Measurements from ENCODE around the gene GPHN. TPM values are rescaled to one million over a fixed set of nuclear protein-coding genes. Genes with fewer than 3 reads are reported as not detected.

Gene GPHN
- total and polyA plus RNA-seq, 2 of the 8 experiments (the other 6 are each of a cell fraction or from before 2014, with no cell fraction given) = 6.0 to 16.0 TPM

DNA sequence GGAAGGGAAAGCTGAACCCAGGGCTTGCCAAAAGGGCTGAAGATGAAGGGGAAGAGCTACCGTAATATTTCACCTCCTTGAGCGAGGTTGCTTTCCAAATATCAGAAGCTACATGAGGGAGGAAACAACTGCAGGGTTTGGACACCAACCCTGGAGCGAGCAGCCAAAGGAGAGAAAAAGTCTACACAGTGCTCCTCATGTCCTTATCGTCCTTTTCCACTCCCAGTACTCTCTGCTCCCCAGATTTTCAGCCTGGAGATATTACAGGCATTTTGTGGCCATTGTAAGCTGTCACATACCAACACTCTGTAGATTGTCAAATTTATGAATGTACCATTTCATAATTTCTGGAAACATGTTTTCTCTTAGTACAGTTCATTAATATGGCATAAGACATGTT lies 115.9 kb downstream of the GPHN start (continued):
- no peak for TF ChIP-seq BRCA1 (IDR thresholded peaks at IDR 0.05; ENCODE audit: low read depth, low read length)

Data from H1 (cell line).